Progenitor cell of endocrine pancreas (in vitro differentiated cells): ENCODE measurements around the gene RGS7. TPM values are rescaled to one million over a fixed set of nuclear protein-coding genes. Genes with fewer than 3 reads are reported as not detected.
A peak's percentile ranks its signal among the peaks of the same experiment; 100 is the strongest.

Source experiments
- DNase-seq: peaks from one replicate; pipeline ENCODE4 v3.0.0; 2021; ENCODE audit warnings: low spot score; ENCODE audit not compliant: unreplicated experiment
- H3K27ac Mint-ChIP-seq: 2 replicates; pipeline ENCODE4 v1.8.0; 2021; ENCODE audit warnings: mild to moderate bottlenecking, moderate library complexity, mixed read lengths
- H3K27me3 Mint-ChIP-seq: 2 replicates; pipeline ENCODE4 v1.8.0; 2021; ENCODE audit warnings: mixed read lengths
- H3K36me3 Mint-ChIP-seq: 2 replicates; pipeline ENCODE4 v1.8.0; 2022; ENCODE audit warnings: mixed read lengths; ENCODE audit not compliant: insufficient read depth
- H3K4me1 Mint-ChIP-seq: 2 replicates; pipeline ENCODE4 v1.8.0; 2021; ENCODE audit warnings: low read depth, mixed read lengths
- H3K4me3 Mint-ChIP-seq: 2 replicates; pipeline ENCODE4 v1.8.0; 2021; ENCODE audit warnings: low read depth, mild to moderate bottlenecking, moderate library complexity, mixed read lengths
- H3K9me3 Mint-ChIP-seq: 2 replicates; pipeline ENCODE4 v1.8.0; 2021; ENCODE audit warnings: low read depth, mixed read lengths
- CTCF ChIP-seq: fragments of 200-600 bp; sonication (generic); IDR thresholded peaks from one replicate; pipeline ENCODE4 v1.5.0; 2021; ENCODE audit warnings: antibody characterized with exemption, mild to moderate bottlenecking; ENCODE audit not compliant: unreplicated experiment
- total RNA-seq: library from RNA; stranded (reverse); gene quantifications from 2 replicates; pipeline ENCODE4 v1.2.1, GENCODE V29; 2021

RGS7 gene
- total RNA-seq, 1 donor from 2014 or later, result 2.4 TPM

GRCh38 chr1:240956424-240956823 is 400.6 kb downstream of the RGS7 start:
- no peaks in the 10 kb centered on the region for H3K27me3 Mint-ChIP-seq

GRCh38 chr1:240956020-240956419 is 401.0 kb downstream of the RGS7 start:
- Mint-ChIP-seq H3K36me3 (no peaks in the 10 kb centered on the region), H3K27ac (no peak overlapping the region)

More at GRCh38 chr1:240956424-240956823, 400.6 kb downstream of the RGS7 start:
- no peaks in the 10 kb centered on the region for H3K36me3 Mint-ChIP-seq
- DNase-seq, result no peak
- no peak overlapping the region for H3K27ac Mint-ChIP-seq
- no peak overlapping the region for H3K4me3 Mint-ChIP-seq
- TF ChIP-seq CTCF, result no peak
- no peaks in the 10 kb centered on the region for H3K9me3 Mint-ChIP-seq
- peaks cover 4% of the 10 kb centered on the region for H3K4me1 Mint-ChIP-seq

GRCh38 chr1:240947438-240948224 is 409.4 kb downstream of the RGS7 start:
- H3K4me1 Mint-ChIP-seq, result no peaks in the 10 kb centered on the region
- no peak overlapping the region for H3K4me3 Mint-ChIP-seq
- no peak for TF ChIP-seq CTCF
- H3K27ac Mint-ChIP-seq, result no peak overlapping the region
- DNase-seq, result no peak
- H3K9me3 Mint-ChIP-seq, result no peaks in the 10 kb centered on the region
- no peaks in the 10 kb centered on the region for H3K27me3 Mint-ChIP-seq
- no peaks in the 10 kb centered on the region for H3K36me3 Mint-ChIP-seq

More at GRCh38 chr1:240956020-240956419, 401.0 kb downstream of the RGS7 start:
- Mint-ChIP-seq H3K4me3 (no peak overlapping the region), H3K27me3 (no peaks in the 10 kb centered on the region), H3K4me1 (peaks cover 4% of the 10 kb centered on the region), H3K9me3 (no peaks in the 10 kb centered on the region)
- no peak for DNase-seq
- TF ChIP-seq CTCF, result no peak

- TF ChIP-seq CTCF, result peak; percentile 59
- Mint-ChIP-seq H3K27ac (no peak overlapping the region), H3K36me3 (no peaks in the 10 kb centered on the region), H3K27me3 (no peaks in the 10 kb centered on the region), H3K4me1 (peaks cover under 1% of the 10 kb centered on the region), H3K4me3 (no peak overlapping the region), H3K9me3 (no peaks in the 10 kb centered on the region)
- no peak for DNase-seq
Measured at GRCh38 chr1:240946926-240947325, 410.1 kb downstream of the RGS7 start.

GRCh38 chr1:240942901-240943300 is 414.1 kb downstream of the RGS7 start:
- H3K9me3 Mint-ChIP-seq, result peaks cover 8% of the 10 kb centered on the region
- DNase-seq, result no peak
- H3K27me3 Mint-ChIP-seq, result no peaks in the 10 kb centered on the region

More at GRCh38 chr1:240942901-240943300, 414.1 kb downstream of the RGS7 start:
- no peak for TF ChIP-seq CTCF
- H3K36me3 Mint-ChIP-seq, result peaks cover 2% of the 10 kb centered on the region
- H3K4me3 Mint-ChIP-seq, result no peak overlapping the region
- peaks cover 5% of the 10 kb centered on the region for H3K4me1 Mint-ChIP-seq
- no peak overlapping the region for H3K27ac Mint-ChIP-seq
